Vagina (tissue), 2 donors: ENCODE measurements around the gene NUTM1. TPM values are rescaled to one million over a fixed set of nuclear protein-coding genes. Genes with fewer than 3 reads are reported as not detected.
A peak's percentile ranks its signal among the peaks of the same experiment; 100 is the strongest.

Source experiments
- DNase-seq, 2 donors: peaks; one replicate each; pipeline ENCODE4 v3.0.0-alpha.2; 2017; ENCODE audit errors: extremely low spot score in 2 of 2
- H3K27ac ChIP-seq: fragments of 200-600 bp; sonication (generic); one replicate; pipeline ENCODE4 v1.5.1; 2019
- H3K27me3 ChIP-seq: fragments of 200-600 bp; sonication (generic); one replicate; pipeline ENCODE4 v1.5.1; 2019
- H3K36me3 ChIP-seq, 2 donors: fragments of 200-600 bp; sonication (generic); one replicate each; pipeline ENCODE4 v1.5.1; 2017 to 2019
- H3K4me1 ChIP-seq: fragments of 200-600 bp; sonication (generic); one replicate; pipeline ENCODE4 v1.5.1; 2019
- H3K4me3 ChIP-seq, 2 donors: fragments of 200-600 bp; sonication (generic); 1 replicate in 1 of 2; 2 replicates in 1 of 2; pipeline ENCODE4 v1.5.1; 2016 to 2019
- H3K9me3 ChIP-seq: fragments of 200-600 bp; sonication (generic); one replicate; pipeline ENCODE4 v1.5.1; 2019
- POLR2A ChIP-seq, 2 donors: fragments of 450-650 bp; IDR thresholded peaks; one replicate each; pipeline ENCODE4 v1.6.1; 2017; ENCODE audit warnings: antibody characterized with exemption in 2 of 2, mild to moderate bottlenecking in 2 of 2, moderate library complexity in 2 of 2
- POLR2AphosphoS5 ChIP-seq, 2 donors: sonication (generic); formaldehyde crosslinking; IDR thresholded peaks; one replicate each; pipeline ENCODE4 v1.9.0; 2017; ENCODE audit warnings: antibody characterized with exemption in 2 of 2, mild to moderate bottlenecking in 2 of 2, low read depth in 1 of 2; ENCODE audit not compliant: insufficient read depth in 1 of 2
- intact Hi-C: fragments of 100-400 bp; cut with DNase I; formaldehyde crosslinking; loops from one replicate; pipeline ENCODE4 v1.15.1; 2023
- total RNA-seq: library from RNA; depleted of rRNA; stranded (reverse); fragments of >200 nt; gene quantifications from one replicate; pipeline ENCODE4 v1.2.3, GENCODE V29; 2016
- TF ChIP-seq, protein P1 (sequence below), 3 experiments: fragments of 450-650 bp in 2 of 3; fragments of 200-600 bp in 1 of 3; sonication (generic) in 1 of 3; IDR thresholded peaks; one replicate each; pipeline ENCODE4 v1.5.1; 2017 to 2019; ENCODE audit warnings: antibody characterized with exemption in 3 of 3, mild to moderate bottlenecking in 2 of 3, moderate library complexity in 2 of 3

Gene NUTM1
- total RNA-seq, 1 donor from 2014 or later: not detected

DNA sequence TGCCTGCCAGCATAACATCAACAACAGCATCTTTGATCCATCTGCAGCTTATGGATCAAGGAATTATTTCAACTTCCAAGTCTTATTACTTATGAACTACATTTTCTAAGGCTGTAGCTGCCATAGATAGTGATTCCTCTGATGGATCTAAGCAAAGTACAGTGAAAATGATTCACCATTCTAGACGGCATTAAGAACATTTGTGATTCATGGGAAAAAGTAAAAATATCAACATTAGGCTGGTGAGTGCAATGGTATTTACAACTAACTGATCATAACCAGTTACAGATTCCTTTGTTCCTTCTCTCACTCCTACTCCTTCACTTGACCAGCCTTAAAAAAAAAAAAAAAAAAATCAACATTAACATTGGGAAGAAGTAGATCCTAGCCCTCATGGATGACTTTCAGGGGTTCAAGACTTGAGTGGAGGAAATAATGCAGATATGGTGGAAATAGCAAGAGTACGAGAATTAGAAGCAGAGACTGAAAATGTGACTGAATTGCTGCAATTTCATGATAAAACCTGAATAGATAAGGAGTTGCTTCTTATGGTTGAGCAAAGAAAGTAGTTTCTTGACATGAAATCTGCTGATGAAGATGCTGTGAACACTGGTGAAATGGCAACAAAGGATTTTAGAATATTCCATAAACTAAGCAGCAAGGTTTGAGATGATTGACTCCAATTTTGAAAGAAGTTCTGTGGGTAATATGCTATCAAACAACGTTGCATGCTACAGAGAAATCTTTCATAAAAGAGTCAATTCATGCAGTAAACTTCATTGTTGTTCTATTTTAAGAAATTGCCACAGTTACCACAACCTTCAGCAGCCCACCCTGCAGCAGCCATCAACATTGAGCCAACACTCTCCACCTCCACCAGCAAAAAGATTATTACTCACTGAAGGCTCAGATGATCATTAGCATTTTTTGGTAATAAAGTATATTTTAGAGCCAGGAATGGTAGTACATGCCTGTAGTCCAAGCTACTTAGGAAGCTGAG is 28.3 kb upstream of the NUTM1 start:
- Histone ChIP-seq H3K9me3 (no peaks in the 10 kb centered on the region), H3K27ac (no peak overlapping the region), H3K4me1 (peaks cover 31% of the 10 kb centered on the region), H3K36me3 (no peaks in the 10 kb centered on the region), H3K27me3 (no peaks in the 10 kb centered on the region), H3K4me3 (no peak overlapping the region)
- intact Hi-C loops: no loop called here
- TF ChIP-seq, protein P1, sequence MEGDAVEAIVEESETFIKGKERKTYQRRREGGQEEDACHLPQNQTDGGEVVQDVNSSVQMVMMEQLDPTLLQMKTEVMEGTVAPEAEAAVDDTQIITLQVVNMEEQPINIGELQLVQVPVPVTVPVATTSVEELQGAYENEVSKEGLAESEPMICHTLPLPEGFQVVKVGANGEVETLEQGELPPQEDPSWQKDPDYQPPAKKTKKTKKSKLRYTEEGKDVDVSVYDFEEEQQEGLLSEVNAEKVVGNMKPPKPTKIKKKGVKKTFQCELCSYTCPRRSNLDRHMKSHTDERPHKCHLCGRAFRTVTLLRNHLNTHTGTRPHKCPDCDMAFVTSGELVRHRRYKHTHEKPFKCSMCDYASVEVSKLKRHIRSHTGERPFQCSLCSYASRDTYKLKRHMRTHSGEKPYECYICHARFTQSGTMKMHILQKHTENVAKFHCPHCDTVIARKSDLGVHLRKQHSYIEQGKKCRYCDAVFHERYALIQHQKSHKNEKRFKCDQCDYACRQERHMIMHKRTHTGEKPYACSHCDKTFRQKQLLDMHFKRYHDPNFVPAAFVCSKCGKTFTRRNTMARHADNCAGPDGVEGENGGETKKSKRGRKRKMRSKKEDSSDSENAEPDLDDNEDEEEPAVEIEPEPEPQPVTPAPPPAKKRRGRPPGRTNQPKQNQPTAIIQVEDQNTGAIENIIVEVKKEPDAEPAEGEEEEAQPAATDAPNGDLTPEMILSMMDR (IDR thresholded peaks at IDR 0.05): no peak
- TF ChIP-seq POLR2A (IDR thresholded peaks at IDR 0.05) (no peak), POLR2AphosphoS5 (IDR thresholded peaks at IDR 0.05; ENCODE audit: insufficient read depth in 1 of 2, low read depth in 1 of 2) (no peak)
- DNase-seq: no peak

DNA sequence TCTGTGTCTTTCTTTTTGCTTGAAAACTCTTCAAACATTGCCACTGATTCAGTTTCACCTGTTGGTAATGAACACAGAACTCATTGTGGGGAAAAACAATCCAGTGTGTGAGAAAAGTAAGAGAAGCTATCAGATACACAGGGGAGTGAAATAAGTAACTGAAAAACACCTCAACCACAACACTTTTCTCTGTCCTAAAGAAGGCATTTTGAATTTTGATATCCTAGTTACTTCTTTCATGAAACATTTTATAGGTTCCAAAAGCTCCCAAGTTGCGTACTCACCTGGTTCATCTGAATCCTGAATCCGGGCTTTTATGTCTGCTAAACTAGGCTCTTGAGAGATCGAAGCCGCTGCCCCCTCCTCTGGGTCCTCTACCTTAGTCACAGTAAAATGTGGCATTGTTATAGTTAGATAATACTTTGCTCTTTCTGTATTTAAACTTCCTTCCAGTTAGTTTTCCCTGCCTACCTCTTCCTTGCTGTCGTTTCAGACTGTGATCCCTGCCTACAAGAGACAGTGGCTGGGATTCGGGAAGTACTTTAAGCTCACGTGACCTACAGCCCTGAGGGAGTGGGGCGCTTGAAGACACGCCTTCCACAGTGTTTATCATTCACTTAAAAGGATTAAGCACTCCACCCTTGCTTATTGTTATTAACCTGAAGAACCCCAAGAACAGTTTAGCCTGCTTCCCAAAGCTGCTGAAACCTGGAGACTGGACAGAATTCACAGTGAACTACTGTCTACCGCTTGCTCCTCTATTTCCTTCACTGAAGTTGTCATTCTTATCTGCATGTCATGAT is 24.6 kb upstream of the NUTM1 start:
- no peak for DNase-seq
- Histone ChIP-seq H3K4me3 (peak overlapping the region; percentile 48 to 56), H3K4me1 (peaks cover 31% of the 10 kb centered on the region), H3K27me3 (no peaks in the 10 kb centered on the region), H3K27ac (peak overlapping the region; percentile 67), H3K36me3 (no peaks in the 10 kb centered on the region), H3K9me3 (no peaks in the 10 kb centered on the region)
- TF ChIP-seq, protein P1 (IDR thresholded peaks at IDR 0.05): no peak
- TF ChIP-seq POLR2A (IDR thresholded peaks at IDR 0.05) (peak in 1 of 2 donors; percentile 25), POLR2AphosphoS5 (IDR thresholded peaks at IDR 0.05; ENCODE audit: insufficient read depth in 1 of 2, low read depth in 1 of 2) (peak in 1 of 2 donors; percentile 97)
- intact Hi-C loops: no loop called here

DNA sequence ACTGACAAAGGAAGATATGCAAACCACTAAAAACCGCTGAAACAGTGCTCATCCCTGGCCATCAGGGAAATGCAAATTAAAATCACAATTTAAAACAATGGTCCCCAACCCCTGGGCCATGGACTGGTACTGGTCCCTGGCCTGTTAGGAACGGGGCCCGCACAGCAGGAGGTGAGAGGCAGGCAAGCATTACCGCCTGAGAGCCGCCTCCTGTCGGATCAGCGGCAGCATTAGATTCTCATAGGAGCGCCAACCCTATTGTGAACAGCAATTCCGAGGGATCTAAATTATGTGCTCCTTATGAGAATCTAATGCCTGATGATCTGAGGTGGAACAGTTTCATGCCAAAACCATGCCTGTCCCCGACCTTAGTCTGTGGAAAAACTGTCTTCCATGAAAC is 19.9 kb upstream of the NUTM1 start:
- DNase-seq: no peak
- TF ChIP-seq POLR2AphosphoS5 (IDR thresholded peaks at IDR 0.05; ENCODE audit: insufficient read depth in 1 of 2, low read depth in 1 of 2) (no peak), POLR2A (IDR thresholded peaks at IDR 0.05) (no peak)
- TF ChIP-seq, protein P1 (IDR thresholded peaks at IDR 0.05): no peak
- Histone ChIP-seq H3K4me1 (peaks cover 9% of the 10 kb centered on the region), H3K4me3 (no peak overlapping the region), H3K27ac (no peak overlapping the region), H3K36me3 (no peaks in the 10 kb centered on the region), H3K9me3 (no peaks in the 10 kb centered on the region), H3K27me3 (no peaks in the 10 kb centered on the region)
- intact Hi-C loops: no loop called here

DNA sequence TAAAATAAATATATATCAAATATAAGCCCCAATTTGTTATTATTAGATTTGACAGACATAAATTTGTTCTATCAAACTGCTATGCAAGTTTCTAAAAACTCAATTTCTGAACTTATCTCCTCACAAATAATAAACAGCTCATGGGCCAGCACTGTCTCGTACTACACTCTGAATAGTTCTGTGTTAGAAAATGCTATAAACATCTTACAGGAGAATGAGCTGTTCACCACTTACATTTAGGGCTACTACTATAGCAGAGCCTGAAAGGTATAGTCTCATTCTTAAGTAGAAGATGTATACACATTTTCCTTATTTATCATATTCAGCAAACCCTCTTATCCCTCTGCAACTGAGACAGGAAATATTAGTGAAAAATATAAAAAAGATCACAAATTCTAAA is 18.2 kb upstream of the NUTM1 start:
- Histone ChIP-seq H3K36me3 (no peaks in the 10 kb centered on the region), H3K27ac (no peak overlapping the region), H3K4me1 (no peaks in the 10 kb centered on the region), H3K4me3 (no peak overlapping the region), H3K9me3 (no peaks in the 10 kb centered on the region), H3K27me3 (no peaks in the 10 kb centered on the region)
- no peak for DNase-seq
- intact Hi-C loops: no loop called here
- TF ChIP-seq, protein P1 (IDR thresholded peaks at IDR 0.05): no peak
- TF ChIP-seq POLR2A (IDR thresholded peaks at IDR 0.05): no peak
